GM18519 (cell line): ENCODE results near the gene CBX3.
"Not testable (repeated sequence)": the region's sequence is repeated elsewhere in the genome, so short reads cannot be mapped to it uniquely, and the experiment has no call there.

Experiments
- ATAC-seq: cut with Tn5 transposase; IDR thresholded peaks from one replicate; pipeline ENCODE4 v1.9.1; 2021; ENCODE audit warnings: mild to moderate bottlenecking, moderate library complexity; ENCODE audit not compliant: unreplicated experiment, low FRiP score

CBX3 gene

GRCh38 chr7:26169271-26169670 is 32.3 kb upstream of the CBX3 start:
- ATAC-seq = no peak

GRCh38 chr7:26170663-26171062 is 30.9 kb upstream of the CBX3 start:
- ATAC-seq = no peak

DNA sequence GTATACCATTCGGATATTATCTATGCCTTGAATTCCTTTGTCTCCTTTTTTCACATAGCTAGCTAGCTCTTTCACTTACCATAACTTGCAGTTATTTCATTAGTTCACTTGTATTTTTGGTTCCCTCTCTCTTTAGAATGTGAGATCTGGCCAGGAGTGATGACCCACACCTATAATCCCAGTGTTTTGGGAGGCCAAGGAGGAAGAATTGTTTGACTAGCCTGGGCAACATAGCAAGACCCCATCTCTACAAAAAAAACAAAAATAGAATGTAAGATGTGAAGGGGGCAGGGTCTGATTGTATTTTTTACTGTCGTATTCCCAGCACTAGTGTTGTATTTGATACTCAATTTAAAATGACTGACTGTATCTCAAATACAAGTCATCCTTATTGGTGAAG is 29.9 kb upstream of the CBX3 start:
- ATAC-seq = no peak

GRCh38 chr7:26172048-26172447 is 29.5 kb upstream of the CBX3 start:
- no peak for ATAC-seq

DNA sequence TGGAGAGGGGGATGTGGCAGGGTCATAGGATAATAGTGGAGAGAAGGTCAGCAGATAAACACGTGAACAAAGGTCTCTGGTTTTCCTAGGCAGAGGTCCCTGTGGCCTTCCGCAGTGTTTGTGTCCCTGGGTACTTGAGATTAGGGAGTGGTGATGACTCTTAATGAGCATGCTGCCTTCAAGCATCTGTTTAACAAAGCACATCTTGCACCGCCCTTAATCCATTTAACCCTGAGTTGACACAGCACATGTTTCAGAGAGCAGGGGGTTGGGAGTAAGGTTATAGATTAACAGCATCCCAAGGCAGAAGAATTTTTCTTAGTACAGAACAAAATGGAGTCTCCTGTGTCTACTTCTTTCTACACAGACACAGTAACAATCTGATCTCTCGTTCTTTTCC is 25.6 kb upstream of the CBX3 start:
- not testable (repeated sequence) for ATAC-seq

GRCh38 chr7:26176696-26177095 is 24.8 kb upstream of the CBX3 start:
- ATAC-seq = not testable (repeated sequence)

DNA sequence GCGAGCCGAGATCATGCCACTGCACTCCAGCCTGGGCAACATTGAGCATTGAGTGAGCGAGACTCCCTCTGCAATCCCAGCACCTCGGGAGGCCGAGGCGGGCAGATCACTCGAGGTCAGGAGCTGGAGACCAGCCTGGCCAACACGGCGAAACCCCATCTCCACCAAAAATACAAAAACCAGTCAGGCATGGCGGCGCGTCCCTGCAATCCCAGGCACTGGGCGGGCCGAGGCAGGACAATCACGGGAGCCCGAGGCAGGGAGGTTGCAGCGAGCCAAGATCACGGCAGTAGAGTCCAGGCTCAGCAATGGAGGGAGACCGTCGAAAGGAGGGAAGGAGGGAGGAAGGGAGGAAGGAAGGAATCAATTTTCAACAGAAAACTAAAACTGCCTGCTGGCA is 24.3 kb upstream of the CBX3 start:
- not testable (repeated sequence) for ATAC-seq

DNA sequence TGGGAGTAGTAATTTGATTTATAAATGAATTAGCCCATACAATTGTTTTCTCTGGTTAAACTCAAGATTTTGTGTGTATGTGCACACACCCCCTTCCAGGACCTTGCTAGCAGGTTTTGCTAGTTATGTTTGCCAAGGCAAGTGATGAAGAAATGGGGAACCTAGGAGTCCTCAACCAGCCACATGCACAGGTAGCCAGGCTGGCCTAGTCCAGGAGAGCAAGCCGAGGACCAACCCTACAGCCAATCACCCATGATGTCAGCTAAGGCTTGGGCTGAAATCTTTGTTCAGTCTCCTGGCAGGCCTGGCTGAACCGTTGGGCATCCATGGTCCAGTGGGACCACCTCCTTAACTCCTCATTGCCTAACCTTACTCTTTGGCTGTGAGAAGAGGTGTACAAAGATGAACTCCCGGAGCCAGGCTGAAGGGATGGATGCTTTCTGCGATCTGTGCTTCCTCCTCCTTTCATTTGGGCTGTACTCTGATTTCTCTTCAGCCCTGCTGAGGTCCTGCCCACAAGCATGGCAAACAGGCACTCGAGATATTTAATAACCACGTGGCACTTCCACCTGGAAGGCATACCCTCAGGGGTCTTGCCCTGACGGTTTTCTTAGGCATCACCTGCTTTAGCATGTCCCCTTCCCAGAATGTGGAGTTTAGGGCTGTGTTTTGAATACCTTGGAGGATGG is 23.1 kb upstream of the CBX3 start:
- ATAC-seq = no peak

DNA sequence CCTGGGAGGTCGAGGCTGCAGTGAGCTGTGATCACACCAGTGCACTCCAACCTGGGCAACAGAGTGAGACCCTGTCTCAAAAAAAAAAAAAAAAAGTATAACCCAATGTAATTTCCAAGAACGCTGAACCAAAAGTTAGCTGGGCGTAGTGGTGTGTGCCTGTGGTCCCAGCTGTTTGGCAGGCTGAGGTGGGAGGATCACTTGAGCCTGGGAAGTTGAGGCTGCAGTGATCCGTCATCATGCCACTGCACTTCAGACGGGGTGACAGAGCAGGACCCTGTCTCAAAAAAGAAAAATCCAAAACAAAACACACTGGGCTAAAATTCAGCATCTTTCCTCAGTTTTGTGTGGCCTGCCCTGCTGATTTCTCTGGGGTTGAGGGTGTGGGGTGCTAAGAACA is 22.1 kb upstream of the CBX3 start:
- ATAC-seq = no peak

- ATAC-seq = no peak
Measured at GRCh38 chr7:26179826-26180497, 21.6 kb upstream of the CBX3 start.

DNA sequence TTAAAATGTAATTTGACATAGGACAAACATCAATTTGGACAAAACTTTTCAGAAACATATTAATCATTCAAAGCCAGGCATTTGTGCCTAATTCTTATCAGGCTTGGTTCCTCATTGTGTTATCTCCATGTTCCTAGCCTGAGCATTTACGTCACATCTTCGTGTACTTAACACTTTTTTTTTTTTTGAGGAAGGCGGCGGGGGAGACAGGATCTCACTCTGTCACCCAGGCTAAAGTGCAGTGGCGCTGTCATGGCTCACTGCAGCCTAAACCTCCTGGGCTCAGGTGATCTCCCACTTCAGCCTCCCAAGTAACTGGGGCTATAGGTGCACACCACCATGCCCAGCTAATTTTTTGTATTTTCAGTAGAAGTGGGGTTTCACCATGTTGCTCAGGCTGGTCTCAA is 20.8 kb upstream of the CBX3 start:
- ATAC-seq = no peak

GRCh38 chr7:26181474-26182227 is 19.9 kb upstream of the CBX3 start:
- no peak for ATAC-seq

- ATAC-seq = no peak
Measured at GRCh38 chr7:26182283-26182682, 19.3 kb upstream of the CBX3 start.

- ATAC-seq = no peak
Measured at GRCh38 chr7:26182706-26183105, 18.8 kb upstream of the CBX3 start.

- no peak for ATAC-seq
Measured at GRCh38 chr7:26183545-26184280, 17.8 kb upstream of the CBX3 start.

DNA sequence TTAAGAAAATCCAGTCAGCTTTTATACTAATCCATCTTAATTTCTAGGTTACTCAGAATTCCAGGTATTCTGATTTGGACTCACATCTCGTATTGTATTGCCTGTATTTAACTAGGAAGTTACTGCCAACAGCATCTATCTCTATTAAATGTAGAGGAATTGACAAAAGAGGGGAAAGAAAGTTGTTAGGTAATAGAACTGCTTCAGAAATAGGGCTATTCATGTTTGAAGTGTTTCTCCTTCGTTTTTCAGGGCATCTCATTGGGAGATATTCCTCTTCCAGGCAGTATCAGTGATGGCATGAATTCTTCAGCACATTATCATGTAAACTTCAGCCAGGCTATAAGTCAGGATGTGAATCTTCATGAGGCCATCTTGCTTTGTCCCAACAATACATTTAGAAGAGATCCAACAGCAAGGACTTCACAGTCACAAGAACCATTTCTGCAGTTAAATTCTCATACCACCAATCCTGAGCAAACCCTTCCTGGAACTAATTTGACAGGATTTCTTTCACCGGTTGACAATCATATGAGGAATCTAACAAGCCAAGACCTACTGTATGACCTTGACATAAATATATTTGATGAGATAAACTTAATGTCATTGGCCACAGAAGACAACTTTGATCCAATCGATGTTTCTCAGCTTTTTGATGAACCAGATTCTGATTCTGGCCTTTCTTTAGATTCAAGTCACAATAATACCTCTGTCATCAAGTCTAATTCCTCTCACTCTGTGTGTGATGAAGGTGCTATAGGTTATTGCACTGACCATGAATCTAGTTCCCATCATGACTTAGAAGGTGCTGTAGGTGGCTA is 17.1 kb upstream of the CBX3 start:
- ATAC-seq = not testable (repeated sequence)

DNA sequence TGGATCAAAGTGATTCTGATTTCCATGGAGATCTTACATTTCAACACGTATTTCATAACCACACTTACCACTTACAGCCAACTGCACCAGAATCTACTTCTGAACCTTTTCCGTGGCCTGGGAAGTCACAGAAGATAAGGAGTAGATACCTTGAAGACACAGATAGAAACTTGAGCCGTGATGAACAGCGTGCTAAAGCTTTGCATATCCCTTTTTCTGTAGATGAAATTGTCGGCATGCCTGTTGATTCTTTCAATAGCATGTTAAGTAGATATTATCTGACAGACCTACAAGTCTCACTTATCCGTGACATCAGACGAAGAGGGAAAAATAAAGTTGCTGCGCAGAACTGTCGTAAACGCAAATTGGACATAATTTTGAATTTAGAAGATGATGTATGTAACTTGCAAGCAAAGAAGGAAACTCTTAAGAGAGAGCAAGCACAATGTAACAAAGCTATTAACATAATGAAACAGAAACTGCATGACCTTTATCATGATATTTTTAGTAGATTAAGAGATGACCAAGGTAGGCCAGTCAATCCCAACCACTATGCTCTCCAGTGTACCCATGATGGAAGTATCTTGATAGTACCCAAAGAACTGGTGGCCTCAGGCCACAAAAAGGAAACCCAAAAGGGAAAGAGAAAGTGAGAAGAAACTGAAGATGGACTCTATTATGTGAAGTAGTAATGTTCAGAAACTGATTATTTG is 16.3 kb upstream of the CBX3 start:
- no peak for ATAC-seq

GRCh38 chr7:26185844-26186180 is 15.7 kb upstream of the CBX3 start:
- ATAC-seq = no peak
